22Rv1 (cell line): ENCODE results near the gene RRP12.

ENCODE experiments used
- H3K27ac ChIP-seq: fragments of 450-650 bp; 2 replicates; pipeline ENCODE4 v1.5.1; 2017
- CTCF ChIP-seq: fragments of 450-650 bp; IDR thresholded peaks from 2 replicates; pipeline ENCODE4 v1.5.1; 2017; ENCODE audit warnings: mild to moderate bottlenecking
- ZFX ChIP-seq: fragments of 450-650 bp; IDR thresholded peaks from 2 replicates; pipeline ENCODE4 v1.6.1; 2017; ENCODE audit warnings: antibody characterized with exemption, borderline replicate concordance

Gene RRP12

GRCh38 chr10:97320480-97321031, 80.6 kb downstream of the RRP12 start:
- no peak for TF ChIP-seq ZFX
- no peak for TF ChIP-seq CTCF
- H3K27ac ChIP-seq = no peak overlapping the region

GRCh38 chr10:97319671-97320479, 81.3 kb downstream of the RRP12 start:
- no peak for TF ChIP-seq ZFX
- no peak for TF ChIP-seq CTCF
- peak overlapping the region; percentile 80 for H3K27ac ChIP-seq

- peak within 1 kb of the TSS; percentile 80 for H3K27ac ChIP-seq
- TF ChIP-seq CTCF = no peak
- no peak for TF ChIP-seq ZFX
Measured at GRCh38 chr10:97318772-97319651, 82.1 kb downstream of the RRP12 start, which contains the start of gene FRAT1. TSS of gene FRAT1 (plus strand) at chr10:97319271. CDS start at chr10:97319454, 183 bp downstream.

GRCh38 chr10:97314671-97315070, 86.5 kb downstream of the RRP12 start:
- TF ChIP-seq CTCF (no peak), ZFX (no peak)
- H3K27ac ChIP-seq = no peak overlapping the region

- H3K27ac ChIP-seq = no peak overlapping the region
- TF ChIP-seq CTCF (no peak), ZFX (no peak)
Measured at GRCh38 chr10:97312897-97313296, 88.2 kb downstream of the RRP12 start.

GRCh38 chr10:97311111-97311626, 90.0 kb downstream of the RRP12 start:
- H3K27ac ChIP-seq = no peak overlapping the region
- TF ChIP-seq ZFX (no peak), CTCF (no peak)
